HepG2 (cell line): Measurements from ENCODE around the gene GNMT. TPM values are rescaled to one million over a fixed set of nuclear protein-coding genes. Genes with fewer than 3 reads are reported as not detected.

ENCODE experiments used
- DBP ChIP-seq: sonication (generic); formaldehyde crosslinking; IDR thresholded peaks from 2 replicates; pipeline ENCODE4 v1.4.0; 2020; ENCODE audit warnings: missing genetic modification reagents; ENCODE audit errors: not compliant biosample characterization
- HMG20B ChIP-seq: conservative IDR thresholded peaks from 2 replicates; pipeline ENCODE4 v1.6.1; 2016; ENCODE audit warnings: missing genetic modification reagents, missing compliant biosample characterization
- KAT2B ChIP-seq: fragments of 150-350 bp; IDR thresholded peaks from 2 replicates; pipeline ENCODE4 v1.6.1; 2014; ENCODE audit warnings: low read depth, low read length, borderline replicate concordance
- NFE2L1 ChIP-seq: sonication (generic); formaldehyde crosslinking; IDR thresholded peaks from 2 replicates; pipeline ENCODE4 v1.4.0; 2020; ENCODE audit warnings: missing genetic modification reagents, mild to moderate bottlenecking, borderline replicate concordance
- RBFOX2 ChIP-seq: fragments of 200-400 bp; formaldehyde crosslinking; IDR thresholded peaks from 2 replicates; pipeline ENCODE4 v1.6.1; 2017; ENCODE audit warnings: low read depth, mild to moderate bottlenecking, low read length
- RORA ChIP-seq: sonication (generic); formaldehyde crosslinking; IDR thresholded peaks from 2 replicates; pipeline ENCODE4 v1.5.0; 2020; ENCODE audit warnings: mild to moderate bottlenecking, missing genetic modification reagents, moderate library complexity
- SIX4 ChIP-seq: sonication (generic); formaldehyde crosslinking; IDR thresholded peaks from 2 replicates; pipeline ENCODE4 v1.4.0; 2020; ENCODE audit warnings: missing genetic modification reagents
- ZBTB38 ChIP-seq: sonication (generic); formaldehyde crosslinking; IDR thresholded peaks from 2 replicates; pipeline ENCODE4 v1.5.1; 2020; ENCODE audit warnings: mild to moderate bottlenecking, missing genetic modification reagents
- ZFP62 ChIP-seq: sonication (generic); formaldehyde crosslinking; IDR thresholded peaks from 2 replicates; pipeline ENCODE4 v1.4.0; 2020; ENCODE audit warnings: missing genetic modification reagents
- ZNF367 ChIP-seq: sonication (generic); formaldehyde crosslinking; IDR thresholded peaks from 2 replicates; pipeline ENCODE4 v1.4.0; 2020; ENCODE audit warnings: missing genetic modification reagents, borderline replicate concordance
- ZNF407 ChIP-seq: sonication (generic); formaldehyde crosslinking; IDR thresholded peaks from one replicate; pipeline ENCODE4 v1.5.1; 2020; ENCODE audit warnings: mild to moderate bottlenecking, missing genetic modification reagents; ENCODE audit errors: not compliant biosample characterization
- ZNF441 ChIP-seq: sonication (generic); formaldehyde crosslinking; IDR thresholded peaks from 2 replicates; pipeline ENCODE4 v1.7.0; 2021; ENCODE audit warnings: missing genetic modification reagents, borderline replicate concordance
- ZNF674 ChIP-seq: sonication (generic); formaldehyde crosslinking; IDR thresholded peaks from 2 replicates; pipeline ENCODE4 v1.5.0; 2020; ENCODE audit warnings: low read depth, mild to moderate bottlenecking, missing genetic modification reagents
- ZSCAN21 ChIP-seq: sonication (generic); formaldehyde crosslinking; IDR thresholded peaks from 2 replicates; pipeline ENCODE4 v1.8.0; 2022; ENCODE audit warnings: mild to moderate bottlenecking, missing genetic modification reagents, moderate library complexity, borderline replicate concordance
- polyA plus RNA-seq, 8 experiments: library from polyadenylated mRNA; depleted of rRNA in 3 of 8; stranded (reverse) in 7 of 8; unstranded in 1 of 8; fragments of >200 nt; fragmentation: Illumina TruSeq in 4 of 8; extraction: Trizol in 4 of 8; gene quantifications; 2 replicates each; pipeline versions ENCODE4 v1.2.1 to v1.2.3, GENCODE V29; 2011 to 2016; ENCODE audit warnings: low read depth in 4 of 8, missing spikeins in 1 of 8, mixed read lengths in 1 of 8; ENCODE audit not compliant: insufficient read depth in 1 of 8
- total RNA-seq, 5 experiments: library from RNA; depleted of rRNA; stranded (reverse); fragments of >200 nt; fragmentation: Illumina TruSeq; extraction: Trizol; gene quantifications; 2 replicates each; pipeline ENCODE4 v1.2.3, GENCODE V29; 2016; ENCODE audit warnings: low read depth in 1 of 5
- TF ChIP-seq, protein P1 (sequence below): sonication (generic); formaldehyde crosslinking; IDR thresholded peaks from 2 replicates; pipeline ENCODE4 v1.4.0; 2020; ENCODE audit warnings: missing genetic modification reagents
- TF ChIP-seq, protein P2 (sequence below): sonication (generic); formaldehyde crosslinking; IDR thresholded peaks from 2 replicates; pipeline ENCODE4 v1.4.0; 2020; ENCODE audit warnings: missing genetic modification reagents, mild to moderate bottlenecking, borderline replicate concordance

Gene GNMT
- total and polyA plus RNA-seq, 2 of the 13 experiments (the other 11 are each of a cell fraction or from before 2014, with no cell fraction given): 2.8 to 7.0 TPM

DNA sequence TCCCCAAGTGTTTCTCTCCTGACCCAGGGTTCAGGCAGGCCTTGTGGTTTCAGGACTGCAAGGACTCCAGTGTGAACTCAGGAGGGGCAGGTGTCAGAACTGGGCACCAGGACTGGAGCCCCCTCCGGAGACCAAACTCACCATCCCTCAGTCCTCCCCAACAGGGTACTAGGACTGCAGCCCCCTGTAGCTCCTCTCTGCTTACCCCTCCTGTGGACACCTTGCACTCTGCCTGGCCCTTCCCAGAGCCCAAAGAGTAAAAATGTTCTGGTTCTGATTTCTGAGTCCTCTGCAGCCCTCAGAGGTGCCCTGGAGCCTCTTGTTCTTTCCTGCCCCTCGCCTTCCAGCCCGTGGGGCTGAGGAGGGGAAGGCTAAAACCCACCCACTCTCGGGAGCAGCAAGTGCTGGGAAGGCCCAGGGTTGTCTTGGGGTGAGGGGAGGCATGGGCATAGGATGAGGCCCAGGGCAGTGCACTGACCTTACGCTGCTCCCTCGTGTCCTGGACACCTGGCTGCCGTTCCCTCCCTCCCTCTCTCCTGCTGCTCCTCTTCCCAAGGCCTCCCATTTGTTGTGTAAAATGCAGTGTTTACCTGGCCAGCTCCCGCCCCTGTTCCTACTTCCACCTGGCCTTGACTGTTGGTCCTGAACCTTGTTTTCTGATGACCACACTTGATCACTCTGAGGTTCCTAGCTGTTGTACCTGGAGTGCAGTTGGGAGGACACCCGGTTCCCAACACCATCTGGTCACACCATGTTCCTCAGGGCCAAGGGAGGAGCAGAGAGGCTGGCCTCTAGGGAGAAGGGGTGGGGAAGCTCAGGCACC, 21.4 kb upstream of the GNMT start (continued):
- no peak for TF ChIP-seq NFE2L1
- peak; percentile 84 for TF ChIP-seq HMG20B
- TF ChIP-seq, protein P1, sequence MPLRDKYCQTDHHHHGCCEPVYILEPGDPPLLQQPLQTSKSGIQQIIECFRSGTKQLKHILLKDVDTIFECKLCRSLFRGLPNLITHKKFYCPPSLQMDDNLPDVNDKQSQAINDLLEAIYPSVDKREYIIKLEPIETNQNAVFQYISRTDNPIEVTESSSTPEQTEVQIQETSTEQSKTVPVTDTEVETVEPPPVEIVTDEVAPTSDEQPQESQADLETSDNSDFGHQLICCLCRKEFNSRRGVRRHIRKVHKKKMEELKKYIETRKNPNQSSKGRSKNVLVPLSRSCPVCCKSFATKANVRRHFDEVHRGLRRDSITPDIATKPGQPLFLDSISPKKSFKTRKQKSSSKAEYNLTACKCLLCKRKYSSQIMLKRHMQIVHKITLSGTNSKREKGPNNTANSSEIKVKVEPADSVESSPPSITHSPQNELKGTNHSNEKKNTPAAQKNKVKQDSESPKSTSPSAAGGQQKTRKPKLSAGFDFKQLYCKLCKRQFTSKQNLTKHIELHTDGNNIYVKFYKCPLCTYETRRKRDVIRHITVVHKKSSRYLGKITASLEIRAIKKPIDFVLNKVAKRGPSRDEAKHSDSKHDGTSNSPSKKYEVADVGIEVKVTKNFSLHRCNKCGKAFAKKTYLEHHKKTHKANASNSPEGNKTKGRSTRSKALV (CRISPR knock-in tag): 0 out of 2 replicates have a peak, but pooled peaks have one; percentile 27
- no peak for TF ChIP-seq RBFOX2
- TF ChIP-seq, protein P2, sequence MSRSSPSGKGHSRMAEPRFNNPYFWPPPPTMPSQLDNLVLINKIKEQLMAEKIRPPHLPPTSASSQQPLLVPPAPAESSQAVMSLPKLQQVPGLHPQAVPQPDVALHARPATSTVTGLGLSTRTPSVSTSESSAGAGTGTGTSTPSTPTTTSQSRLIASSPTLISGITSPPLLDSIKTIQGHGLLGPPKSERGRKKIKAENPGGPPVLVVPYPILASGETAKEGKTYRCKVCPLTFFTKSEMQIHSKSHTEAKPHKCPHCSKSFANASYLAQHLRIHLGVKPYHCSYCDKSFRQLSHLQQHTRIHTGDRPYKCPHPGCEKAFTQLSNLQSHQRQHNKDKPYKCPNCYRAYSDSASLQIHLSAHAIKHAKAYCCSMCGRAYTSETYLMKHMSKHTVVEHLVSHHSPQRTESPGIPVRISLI (CRISPR knock-in tag): peak; percentile 65; the same call in 1 of the 2 replicates
- TF ChIP-seq ZNF367 (CRISPR knock-in tag): no peak
- TF ChIP-seq DBP: no peak
- TF ChIP-seq ZNF674 (CRISPR knock-in tag): no peak
- peak; percentile 91; the same call in 1 of the 2 replicates for TF ChIP-seq ZSCAN21 (CRISPR knock-in tag)
- no peak for TF ChIP-seq KAT2B
- no peak for TF ChIP-seq ZFP62 (CRISPR knock-in tag)
- TF ChIP-seq SIX4: no peak
- peak; percentile 71; the same call in 1 of the 2 replicates for TF ChIP-seq ZBTB38
- peak; percentile 72; the same call in 1 of the 2 replicates for TF ChIP-seq ZNF441 (CRISPR knock-in tag)
- peak; percentile 42 for TF ChIP-seq ZNF407
- no peak for TF ChIP-seq RORA (CRISPR knock-in tag)
